Measurements from ENCODE around the gene PSME1.

Gene PSME1

DNA sequence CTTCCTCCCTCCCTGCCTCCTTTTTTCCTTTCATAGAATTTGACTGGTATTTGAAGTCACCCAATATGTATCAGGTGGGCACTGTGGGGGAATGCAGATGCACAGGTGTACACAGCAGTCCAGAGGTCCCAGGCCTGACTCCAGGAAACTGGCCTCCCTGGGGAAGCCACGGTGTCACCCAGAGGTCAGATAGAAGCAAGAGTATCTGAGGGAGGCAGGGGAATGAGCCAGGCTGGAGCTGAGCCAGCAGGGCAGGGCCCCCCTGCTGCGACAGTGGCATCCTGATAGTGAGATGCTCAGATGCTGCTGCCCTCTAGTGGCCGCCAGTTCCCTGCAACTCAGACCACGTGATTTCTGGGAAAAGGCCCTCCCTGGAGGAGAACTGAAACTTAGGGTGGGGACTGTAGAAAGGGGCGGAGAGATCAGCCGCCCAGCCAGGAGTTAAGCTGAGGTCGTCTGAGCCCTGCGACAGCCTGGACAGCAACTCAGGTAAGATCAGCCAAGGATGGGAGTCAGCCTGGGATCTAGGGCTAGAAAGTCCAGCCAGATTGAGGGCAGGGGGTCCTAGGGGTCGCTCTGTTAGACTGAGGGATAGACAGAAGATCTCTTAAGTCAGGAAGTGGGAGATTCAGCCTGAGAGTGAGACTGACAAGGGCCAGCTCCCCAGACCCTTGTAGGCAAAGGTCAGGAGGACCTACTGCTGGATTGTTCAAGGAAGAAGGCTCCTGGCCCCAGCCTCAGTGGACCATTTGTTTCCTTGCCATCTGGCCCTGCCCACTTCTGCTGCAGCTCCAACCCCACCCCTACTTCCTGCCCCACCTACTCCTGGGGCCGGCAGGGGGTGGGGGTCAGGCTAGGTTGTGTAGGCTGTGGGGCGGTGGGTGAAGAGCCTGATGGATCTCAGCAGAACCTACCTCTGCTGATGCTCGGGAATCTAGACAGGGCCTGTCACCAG, 25.1 kb downstream of the PSME1 start, which contains the start of gene IRF9:
Gene IRF9, plus strand, starts transcription at position 416 of the 955 bp plus-strand sequence. CDS start 880 bp downstream, outside the sequence.
- Histone ChIP-seq H3K4me1 (ENCODE audit: control insufficient read depth, insufficient read depth, low read length, poor library complexity, severe bottlenecking) (no peaks in the 10 kb centered on the region), H3K4me3 (ENCODE audit: extremely low read depth, insufficient read depth, low read length, poor library complexity, severe bottlenecking) (peak within 1 kb of the TSS; percentile 38), H3K36me3 (ENCODE audit: control insufficient read depth, insufficient read depth, low read length) (peaks cover 72% of the 10 kb centered on the region), H3K9me3 (ENCODE audit: control insufficient read depth, low read length) (no peaks in the 10 kb centered on the region), H3K27ac (ENCODE audit: low read depth, low read length, severe bottlenecking) (peak within 1 kb of the TSS; percentile 71)
- 9 to 19% methylated on average over 8 to 9 of the region's 12 CpGs for WGBS, 2 experiments (ENCODE audit: insufficient coverage in 2 of 2)

DNA sequence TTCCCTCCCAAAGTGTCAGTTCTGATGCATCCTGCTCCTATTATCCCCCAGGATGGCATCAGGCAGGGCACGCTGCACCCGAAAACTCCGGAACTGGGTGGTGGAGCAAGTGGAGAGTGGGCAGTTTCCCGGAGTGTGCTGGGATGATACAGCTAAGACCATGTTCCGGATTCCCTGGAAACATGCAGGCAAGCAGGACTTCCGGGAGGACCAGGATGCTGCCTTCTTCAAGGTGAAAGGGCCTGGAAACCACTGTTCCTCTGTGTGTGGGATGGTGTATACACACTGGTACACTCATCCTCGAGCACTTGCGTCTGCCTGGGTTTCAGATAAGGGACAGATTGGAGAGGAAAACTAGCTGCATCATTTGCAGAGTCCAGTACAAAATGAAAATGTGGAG, 26.1 kb downstream of the PSME1 start:
- Histone ChIP-seq H3K36me3 (ENCODE audit: control insufficient read depth, insufficient read depth, low read length) (peaks cover 68% of the 10 kb centered on the region), H3K27ac (ENCODE audit: low read depth, low read length, severe bottlenecking) (no peak overlapping the region), H3K9me3 (ENCODE audit: control insufficient read depth, low read length) (no peaks in the 10 kb centered on the region), H3K4me3 (ENCODE audit: extremely low read depth, insufficient read depth, low read length, poor library complexity, severe bottlenecking) (peak overlapping the region; percentile 38), H3K4me1 (ENCODE audit: control insufficient read depth, insufficient read depth, low read length, poor library complexity, severe bottlenecking) (no peaks in the 10 kb centered on the region)
- WGBS, 2 experiments (ENCODE audit: insufficient coverage in 2 of 2), result 97 to 98% methylated on average over 8 of the region's 8 CpGs

- peaks cover 61% of the 10 kb centered on the region for H3K36me3 ChIP-seq (ENCODE audit: control insufficient read depth, insufficient read depth, low read length)
Observed at GRCh38 chr14:24164518-24164991, 28.6 kb downstream of the PSME1 start.

DNA sequence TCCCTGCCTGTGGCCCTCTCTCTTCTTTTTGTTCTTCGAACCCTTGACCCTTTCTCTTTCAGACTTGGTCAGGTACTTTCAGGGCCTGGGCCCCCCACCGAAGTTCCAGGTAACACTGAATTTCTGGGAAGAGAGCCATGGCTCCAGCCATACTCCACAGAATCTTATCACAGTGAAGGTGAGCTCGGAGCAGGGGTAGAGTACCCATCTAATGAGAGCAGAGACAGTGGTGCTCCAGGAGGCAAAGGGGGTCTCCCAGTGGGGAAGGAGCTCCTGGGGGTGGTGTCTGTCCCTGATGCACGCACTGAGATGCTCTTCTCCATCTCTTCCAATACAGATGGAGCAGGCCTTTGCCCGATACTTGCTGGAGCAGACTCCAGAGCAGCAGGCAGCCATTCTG, 29.8 kb downstream of the PSME1 start:
- Histone ChIP-seq H3K9me3 (ENCODE audit: control insufficient read depth, low read length) (no peaks in the 10 kb centered on the region), H3K4me3 (ENCODE audit: extremely low read depth, insufficient read depth, low read length, poor library complexity, severe bottlenecking) (no peak overlapping the region), H3K4me1 (ENCODE audit: control insufficient read depth, insufficient read depth, low read length, poor library complexity, severe bottlenecking) (no peaks in the 10 kb centered on the region), H3K27ac (ENCODE audit: low read depth, low read length, severe bottlenecking) (no peak overlapping the region), H3K36me3 (ENCODE audit: control insufficient read depth, insufficient read depth, low read length) (peaks cover 52% of the 10 kb centered on the region)
- WGBS, 2 experiments (ENCODE audit: insufficient coverage in 2 of 2), result 90 to 94% methylated on average over 2 to 4 of the region's 5 CpGs

More at GRCh38 chr14:24164518-24164991, 28.6 kb downstream of the PSME1 start:
- H3K4me3 ChIP-seq (ENCODE audit: extremely low read depth, insufficient read depth, low read length, poor library complexity, severe bottlenecking), result no peak overlapping the region
- H3K9me3 ChIP-seq (ENCODE audit: control insufficient read depth, low read length), result no peaks in the 10 kb centered on the region
- H3K4me1 ChIP-seq (ENCODE audit: control insufficient read depth, insufficient read depth, low read length, poor library complexity, severe bottlenecking), result no peaks in the 10 kb centered on the region
- no peak overlapping the region for H3K27ac ChIP-seq (ENCODE audit: low read depth, low read length, severe bottlenecking)
- WGBS, 2 experiments (ENCODE audit: insufficient coverage in 2 of 2), result 96 to 98% methylated on average over 9 to 14 of the region's 14 CpGs

- H3K4me1 ChIP-seq (ENCODE audit: control insufficient read depth, insufficient read depth, low read length, poor library complexity, severe bottlenecking), result no peaks in the 10 kb centered on the region
- no peak overlapping the region for H3K4me3 ChIP-seq (ENCODE audit: extremely low read depth, insufficient read depth, low read length, poor library complexity, severe bottlenecking)
- H3K36me3 ChIP-seq (ENCODE audit: control insufficient read depth, insufficient read depth, low read length), result peaks cover 51% of the 10 kb centered on the region
- H3K27ac ChIP-seq (ENCODE audit: low read depth, low read length, severe bottlenecking), result no peak overlapping the region
- H3K9me3 ChIP-seq (ENCODE audit: control insufficient read depth, low read length), result no peaks in the 10 kb centered on the region
- 89% methylated on average over 3 of the region's 3 CpGs for WGBS, 2 experiments (ENCODE audit: insufficient coverage in 2 of 2)
Observed at GRCh38 chr14:24167469-24168114, 31.6 kb downstream of the PSME1 start.

GRCh38 chr14:24171422-24172260, 35.6 kb downstream of the PSME1 start, which contains the start of gene REC8:
Gene REC8, plus strand, starts transcription at chr14:24172080. Its CDS starts 473 bp downstream, at chr14:24172553.
- 20 to 29% methylated on average over 47 to 59 of the region's 63 CpGs for WGBS, 2 experiments (ENCODE audit: insufficient coverage in 2 of 2)
- no peaks in the 10 kb centered on the region for H3K9me3 ChIP-seq (ENCODE audit: control insufficient read depth, low read length)
- H3K36me3 ChIP-seq (ENCODE audit: control insufficient read depth, insufficient read depth, low read length), result peaks cover 13% of the 10 kb centered on the region
- H3K4me1 ChIP-seq (ENCODE audit: control insufficient read depth, insufficient read depth, low read length, poor library complexity, severe bottlenecking), result no peaks in the 10 kb centered on the region
- H3K4me3 ChIP-seq (ENCODE audit: extremely low read depth, insufficient read depth, low read length, poor library complexity, severe bottlenecking), result peak within 1 kb of the TSS; percentile 37
- H3K27ac ChIP-seq (ENCODE audit: low read depth, low read length, severe bottlenecking), result no peak within 1 kb of the TSS

DNA sequence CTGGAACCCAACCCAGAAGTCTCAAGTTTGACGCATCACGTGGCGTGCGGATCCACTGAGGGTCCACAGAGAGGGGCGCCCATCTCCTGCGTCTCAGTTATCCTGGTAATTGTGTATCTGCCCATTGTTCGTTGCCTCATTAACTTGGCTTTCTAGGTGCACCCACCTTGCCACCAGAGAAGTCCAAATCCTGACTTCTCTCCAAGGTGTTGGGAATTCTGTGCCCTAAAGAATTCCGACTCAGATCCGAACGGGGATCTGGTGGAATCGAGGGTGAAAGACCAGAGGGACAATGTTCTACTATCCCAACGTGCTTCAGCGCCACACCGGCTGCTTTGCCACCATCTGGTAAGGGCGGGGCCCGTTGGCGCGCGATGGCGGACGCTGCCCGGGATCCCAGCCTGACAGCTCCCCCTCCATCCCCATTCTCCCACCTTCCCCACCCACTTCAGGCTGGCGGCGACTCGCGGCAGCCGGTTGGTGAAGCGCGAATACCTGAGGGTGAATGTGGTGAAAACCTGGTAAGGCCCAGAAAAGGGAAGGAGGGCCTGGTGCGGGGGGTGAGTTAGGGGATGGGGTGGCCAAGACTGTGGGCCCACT, 36.4 kb downstream of the PSME1 start:
- Histone ChIP-seq H3K4me3 (ENCODE audit: extremely low read depth, insufficient read depth, low read length, poor library complexity, severe bottlenecking) (peak overlapping the region; percentile 37), H3K4me1 (ENCODE audit: control insufficient read depth, insufficient read depth, low read length, poor library complexity, severe bottlenecking) (no peaks in the 10 kb centered on the region), H3K9me3 (ENCODE audit: control insufficient read depth, low read length) (no peaks in the 10 kb centered on the region), H3K36me3 (ENCODE audit: control insufficient read depth, insufficient read depth, low read length) (peaks cover 17% of the 10 kb centered on the region), H3K27ac (ENCODE audit: low read depth, low read length, severe bottlenecking) (no peak overlapping the region)
- 81 to 83% methylated on average over 20 to 26 of the region's 30 CpGs for WGBS, 2 experiments (ENCODE audit: insufficient coverage in 2 of 2)

DNA sequence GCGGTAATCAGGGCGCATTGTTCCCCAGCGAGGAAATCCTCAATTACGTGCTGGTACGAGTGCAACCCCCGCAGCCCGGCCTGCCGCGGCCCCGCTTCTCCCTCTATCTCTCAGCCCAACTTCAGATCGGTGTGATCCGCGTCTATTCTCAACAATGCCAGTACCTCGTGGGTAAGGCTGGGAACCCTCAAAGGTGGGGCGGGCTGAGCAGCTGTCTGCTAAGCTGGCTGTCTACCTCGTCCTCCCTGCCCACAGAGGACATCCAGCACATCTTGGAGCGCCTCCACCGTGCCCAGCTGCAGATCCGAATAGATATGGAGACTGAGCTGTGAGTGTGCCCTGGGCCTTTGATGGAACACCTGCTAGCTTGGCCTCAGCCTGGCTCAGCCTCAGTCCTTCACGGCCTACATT, 36.9 kb downstream of the PSME1 start:
- H3K9me3 ChIP-seq (ENCODE audit: control insufficient read depth, low read length), result no peaks in the 10 kb centered on the region
- no peaks in the 10 kb centered on the region for H3K4me1 ChIP-seq (ENCODE audit: control insufficient read depth, insufficient read depth, low read length, poor library complexity, severe bottlenecking)
- H3K27ac ChIP-seq (ENCODE audit: low read depth, low read length, severe bottlenecking), result no peak overlapping the region
- H3K36me3 ChIP-seq (ENCODE audit: control insufficient read depth, insufficient read depth, low read length), result peaks cover 18% of the 10 kb centered on the region
- peak overlapping the region; percentile 37 for H3K4me3 ChIP-seq (ENCODE audit: extremely low read depth, insufficient read depth, low read length, poor library complexity, severe bottlenecking)
- 94 to 98% methylated on average over 15 to 20 of the region's 20 CpGs for WGBS, 2 experiments (ENCODE audit: insufficient coverage in 2 of 2)

- Histone ChIP-seq H3K4me3 (ENCODE audit: extremely low read depth, insufficient read depth, low read length, poor library complexity, severe bottlenecking) (no peak overlapping the region), H3K9me3 (ENCODE audit: control insufficient read depth, low read length) (no peaks in the 10 kb centered on the region), H3K4me1 (ENCODE audit: control insufficient read depth, insufficient read depth, low read length, poor library complexity, severe bottlenecking) (no peaks in the 10 kb centered on the region), H3K27ac (ENCODE audit: low read depth, low read length, severe bottlenecking) (no peak overlapping the region), H3K36me3 (ENCODE audit: control insufficient read depth, insufficient read depth, low read length) (peaks cover 39% of the 10 kb centered on the region)
- WGBS, 2 experiments (ENCODE audit: insufficient coverage in 2 of 2), result 93 to 97% methylated on average over 5 of the region's 5 CpGs
Observed at GRCh38 chr14:24176599-24176998, 40.6 kb downstream of the PSME1 start.
